Measurements from ENCODE around the gene HECW1.

Gene HECW1

DNA sequence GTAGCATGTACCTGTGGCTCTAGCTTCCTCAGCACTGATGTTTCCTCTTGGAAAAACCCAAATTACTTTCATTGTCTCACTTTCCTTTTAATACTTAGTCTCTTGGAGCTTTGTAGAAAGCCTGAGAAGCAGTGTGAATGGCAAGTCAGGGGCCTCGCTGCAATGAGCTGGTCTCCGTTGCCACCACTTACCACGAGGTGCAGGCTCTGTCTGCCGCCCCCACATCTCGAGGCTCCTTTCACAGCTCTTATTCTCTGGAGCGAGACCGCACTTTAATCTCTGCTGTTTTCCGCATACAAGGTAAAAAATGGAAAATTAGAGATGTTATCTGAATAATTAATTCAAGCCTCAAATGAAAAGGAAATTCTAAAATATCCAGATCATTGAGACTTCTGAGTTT is 186.2 kb downstream of the HECW1 start:
- Histone ChIP-seq H2AK5ac (ENCODE audit: low read length, severe bottlenecking) (no peak overlapping the region), H2BK5ac (ENCODE audit: low read depth, low read length, poor library complexity, severe bottlenecking) (no peak overlapping the region), H2BK15ac (ENCODE audit: low read depth, poor library complexity, severe bottlenecking) (no peak overlapping the region), H3K9ac (ENCODE audit: low read length) (no peak overlapping the region), H3K4ac (ENCODE audit: low read depth in 1 of 2, low read length in 2 of 2) (no peak overlapping the region), H2BK12ac (ENCODE audit: low read length in 2 of 2) (no peak overlapping the region), H2AFZ (ENCODE audit: low read depth, low read length) (no peak overlapping the region), H2BK120ac (ENCODE audit: low read depth, low read length) (no peak overlapping the region), H4K91ac (ENCODE audit: low read length) (no peak overlapping the region), H4K8ac (ENCODE audit: low read length) (no peak overlapping the region), H3K79me1 (replicated peaks; ENCODE audit: low read length, poor library complexity, severe bottlenecking) (no peaks in the 10 kb centered on the region), H3K27me3 (ENCODE audit: control insufficient read depth in 1 of 2, insufficient read depth in 1 of 2, low read length in 2 of 2) (peaks cover 0 to 32% of the 10 kb centered on the region in 2 experiments), H3K23ac (ENCODE audit: low read length in 2 of 2) (no peak overlapping the region), H3K36me3 (ENCODE audit: control insufficient read depth in 1 of 2, insufficient read depth in 2 of 2, low read depth in 1 of 2, low read length in 2 of 2) (peaks cover 0 to 3% of the 10 kb centered on the region in 2 experiments), H3K4me1 (ENCODE audit: control insufficient read depth, insufficient read depth, low read depth, low read length) (peaks cover 25% of the 10 kb centered on the region), H3K27ac (ENCODE audit: low read length, poor library complexity, severe bottlenecking) (no peak overlapping the region), H3K9me3 (ENCODE audit: control insufficient read depth, low read length) (no peaks in the 10 kb centered on the region), H3K14ac (ENCODE audit: low read length in 2 of 2) (no peak overlapping the region), H3K18ac (ENCODE audit: low read depth in 1 of 2, low read length in 2 of 2) (no peak overlapping the region), H3K4me2 (ENCODE audit: low read length, poor library complexity, severe bottlenecking) (no peak overlapping the region), H3K4me3 (ENCODE audit: insufficient read depth in 1 of 2, low read depth in 1 of 2, low read length in 2 of 2) (no peak overlapping the region)
- WGBS = 91% methylated on average over 7 of the region's 8 CpGs
- DNase-seq = no peak

DNA sequence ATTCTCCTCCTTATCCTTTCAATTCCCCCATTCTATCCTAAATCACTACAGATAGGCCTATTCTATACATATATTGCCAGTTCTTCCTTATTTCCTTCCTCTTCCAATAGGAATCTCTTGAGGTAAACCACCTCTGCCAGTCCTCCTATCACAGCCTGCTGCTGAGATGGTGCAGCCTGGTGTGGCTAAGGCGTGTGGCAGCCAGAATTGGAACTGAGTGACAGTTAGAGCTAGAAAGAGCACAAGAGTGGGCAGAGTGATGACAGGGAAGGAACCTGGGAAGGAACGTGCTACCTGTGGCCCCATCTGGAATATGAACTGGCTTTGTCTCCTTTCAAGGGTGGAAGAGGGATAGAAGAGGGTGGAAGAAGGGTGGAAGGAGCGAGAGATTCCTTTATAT is 187.7 kb downstream of the HECW1 start:
- H2BK15ac ChIP-seq (ENCODE audit: low read depth, poor library complexity, severe bottlenecking) = no peak overlapping the region
- no peak for DNase-seq
- peaks cover 0 to 32% of the 10 kb centered on the region in 2 experiments for H3K27me3 ChIP-seq (ENCODE audit: control insufficient read depth in 1 of 2, insufficient read depth in 1 of 2, low read length in 2 of 2)
- H2BK120ac ChIP-seq (ENCODE audit: low read depth, low read length) = no peak overlapping the region
- no peak overlapping the region for H3K4me2 ChIP-seq (ENCODE audit: low read length, poor library complexity, severe bottlenecking)
- no peak overlapping the region for H4K8ac ChIP-seq (ENCODE audit: low read length)
- H3K18ac ChIP-seq (ENCODE audit: low read depth in 1 of 2, low read length in 2 of 2) = no peak overlapping the region
- H3K14ac ChIP-seq (ENCODE audit: low read length in 2 of 2) = no peak overlapping the region
- H2AK5ac ChIP-seq (ENCODE audit: low read length, severe bottlenecking) = no peak overlapping the region
- H3K79me1 ChIP-seq (replicated peaks; ENCODE audit: low read length, poor library complexity, severe bottlenecking) = no peaks in the 10 kb centered on the region
- H3K23ac ChIP-seq (ENCODE audit: low read length in 2 of 2) = no peak overlapping the region
- no peaks in the 10 kb centered on the region for H3K9me3 ChIP-seq (ENCODE audit: control insufficient read depth, low read length)
- H3K4me1 ChIP-seq (ENCODE audit: control insufficient read depth, insufficient read depth, low read depth, low read length) = peaks cover 21% of the 10 kb centered on the region
- no peak overlapping the region for H2BK5ac ChIP-seq (ENCODE audit: low read depth, low read length, poor library complexity, severe bottlenecking)
- H3K36me3 ChIP-seq (ENCODE audit: control insufficient read depth in 1 of 2, insufficient read depth in 2 of 2, low read depth in 1 of 2, low read length in 2 of 2) = peaks cover 0 to 3% of the 10 kb centered on the region in 2 experiments
- no peak overlapping the region for H2AFZ ChIP-seq (ENCODE audit: low read depth, low read length)
- no peak overlapping the region for H2BK12ac ChIP-seq (ENCODE audit: low read length in 2 of 2)
- no peak overlapping the region for H3K4ac ChIP-seq (ENCODE audit: low read depth in 1 of 2, low read length in 2 of 2)
- H3K9ac ChIP-seq (ENCODE audit: low read length) = no peak overlapping the region
- no peak overlapping the region for H3K4me3 ChIP-seq (ENCODE audit: insufficient read depth in 1 of 2, low read depth in 1 of 2, low read length in 2 of 2)
- no peak overlapping the region for H3K27ac ChIP-seq (ENCODE audit: low read length, poor library complexity, severe bottlenecking)
- no peak overlapping the region for H4K91ac ChIP-seq (ENCODE audit: low read length)
- WGBS = 86% methylated on average over 2 of the region's 3 CpGs

- peak overlapping the region; percentile 9 for H4K8ac ChIP-seq (ENCODE audit: low read length)
- H3K18ac ChIP-seq (ENCODE audit: low read depth in 1 of 2, low read length in 2 of 2) = peak overlapping the region in 1 of 2 experiments; percentile 77
- peak overlapping the region in 1 of 2 experiments; percentile 88 for H3K14ac ChIP-seq (ENCODE audit: low read length in 2 of 2)
- peak overlapping the region in 1 of 2 experiments; percentile 20 for H3K4ac ChIP-seq (ENCODE audit: low read depth in 1 of 2, low read length in 2 of 2)
- H2AK5ac ChIP-seq (ENCODE audit: low read length, severe bottlenecking) = no peak overlapping the region
- no peak overlapping the region for H3K9ac ChIP-seq (ENCODE audit: low read length)
- H4K91ac ChIP-seq (ENCODE audit: low read length) = no peak overlapping the region
- WGBS = 70% methylated on average over 9 of the region's 10 CpGs
- H3K36me3 ChIP-seq (ENCODE audit: control insufficient read depth in 1 of 2, insufficient read depth in 2 of 2, low read depth in 1 of 2, low read length in 2 of 2) = peaks cover 0 to 3% of the 10 kb centered on the region in 2 experiments
- peak overlapping the region; percentile 43 for H3K4me2 ChIP-seq (ENCODE audit: low read length, poor library complexity, severe bottlenecking)
- H2BK5ac ChIP-seq (ENCODE audit: low read depth, low read length, poor library complexity, severe bottlenecking) = peak overlapping the region; percentile 69
- peak overlapping the region in 1 of 2 experiments; percentile 80 for H2BK12ac ChIP-seq (ENCODE audit: low read length in 2 of 2)
- DNase-seq = peak; percentile 59
- peak overlapping the region in 1 of 2 experiments; percentile 43 for H3K23ac ChIP-seq (ENCODE audit: low read length in 2 of 2)
- H3K4me3 ChIP-seq (ENCODE audit: insufficient read depth in 1 of 2, low read depth in 1 of 2, low read length in 2 of 2) = no peak overlapping the region
- no peak overlapping the region for H2BK15ac ChIP-seq (ENCODE audit: low read depth, poor library complexity, severe bottlenecking)
- H2BK120ac ChIP-seq (ENCODE audit: low read depth, low read length) = no peak overlapping the region
- H2AFZ ChIP-seq (ENCODE audit: low read depth, low read length) = no peak overlapping the region
- H3K27me3 ChIP-seq (ENCODE audit: control insufficient read depth in 1 of 2, insufficient read depth in 1 of 2, low read length in 2 of 2) = peaks cover 0 to 32% of the 10 kb centered on the region in 2 experiments
- peaks cover 20% of the 10 kb centered on the region for H3K4me1 ChIP-seq (ENCODE audit: control insufficient read depth, insufficient read depth, low read depth, low read length)
- H3K9me3 ChIP-seq (ENCODE audit: control insufficient read depth, low read length) = no peaks in the 10 kb centered on the region
- H3K27ac ChIP-seq (ENCODE audit: low read length, poor library complexity, severe bottlenecking) = peak overlapping the region; percentile 78
- no peaks in the 10 kb centered on the region for H3K79me1 ChIP-seq (replicated peaks; ENCODE audit: low read length, poor library complexity, severe bottlenecking)
Observed at GRCh38 chr7:43302211-43302711, 189.8 kb downstream of the HECW1 start.

DNA sequence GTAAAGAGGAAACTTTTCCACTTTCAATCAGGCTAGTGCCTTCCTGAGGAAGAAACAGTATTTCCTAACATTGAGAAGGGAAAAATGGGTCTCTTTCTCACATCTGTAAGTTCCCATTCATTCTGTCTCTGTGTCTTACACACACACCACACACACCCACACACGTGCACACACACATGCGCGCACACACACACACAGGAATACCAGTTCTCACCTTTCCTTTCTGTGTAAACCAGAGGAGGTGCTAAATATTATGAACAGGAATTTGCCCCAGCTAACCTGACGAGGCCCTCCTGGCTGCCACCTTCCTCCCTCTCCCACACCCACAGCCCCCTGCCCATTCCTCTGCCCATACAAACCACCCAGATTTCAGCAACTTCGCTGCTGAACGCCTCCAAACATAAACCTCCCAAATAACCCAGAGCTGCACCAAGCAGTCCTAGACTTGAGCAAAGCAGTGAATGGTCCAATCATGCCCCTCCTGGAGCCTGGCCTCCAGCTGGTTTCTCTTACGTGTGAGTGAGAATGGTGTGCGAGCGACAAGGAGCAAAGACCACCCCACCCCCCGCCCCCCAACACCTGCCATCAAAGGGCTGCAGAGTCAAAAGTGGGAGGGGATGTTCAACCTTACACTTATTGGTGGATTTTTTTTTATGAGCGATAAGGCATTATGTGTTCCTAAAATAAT is 190.5 kb downstream of the HECW1 start:
- Histone ChIP-seq H3K27me3 (ENCODE audit: control insufficient read depth in 1 of 2, insufficient read depth in 1 of 2, low read length in 2 of 2) (peaks cover 0 to 32% of the 10 kb centered on the region in 2 experiments), H3K36me3 (ENCODE audit: control insufficient read depth in 1 of 2, insufficient read depth in 2 of 2, low read depth in 1 of 2, low read length in 2 of 2) (peaks cover 0 to 3% of the 10 kb centered on the region in 2 experiments), H2BK5ac (ENCODE audit: low read depth, low read length, poor library complexity, severe bottlenecking) (peak overlapping the region; percentile 40), H3K4me1 (ENCODE audit: control insufficient read depth, insufficient read depth, low read depth, low read length) (peaks cover 20% of the 10 kb centered on the region), H4K91ac (ENCODE audit: low read length) (no peak overlapping the region), H2BK12ac (ENCODE audit: low read length in 2 of 2) (no peak overlapping the region), H3K4me2 (ENCODE audit: low read length, poor library complexity, severe bottlenecking) (no peak overlapping the region), H3K27ac (ENCODE audit: low read length, poor library complexity, severe bottlenecking) (peak overlapping the region; percentile 78), H3K4ac (ENCODE audit: low read depth in 1 of 2, low read length in 2 of 2) (no peak overlapping the region), H3K79me1 (replicated peaks; ENCODE audit: low read length, poor library complexity, severe bottlenecking) (no peaks in the 10 kb centered on the region), H2AK5ac (ENCODE audit: low read length, severe bottlenecking) (peak overlapping the region; percentile 99), H3K4me3 (ENCODE audit: insufficient read depth in 1 of 2, low read depth in 1 of 2, low read length in 2 of 2) (no peak overlapping the region), H3K9me3 (ENCODE audit: control insufficient read depth, low read length) (no peaks in the 10 kb centered on the region), H3K14ac (ENCODE audit: low read length in 2 of 2) (no peak overlapping the region), H3K23ac (ENCODE audit: low read length in 2 of 2) (no peak overlapping the region), H4K8ac (ENCODE audit: low read length) (no peak overlapping the region), H3K18ac (ENCODE audit: low read depth in 1 of 2, low read length in 2 of 2) (no peak overlapping the region), H2BK120ac (ENCODE audit: low read depth, low read length) (no peak overlapping the region), H2AFZ (ENCODE audit: low read depth, low read length) (no peak overlapping the region), H3K9ac (ENCODE audit: low read length) (no peak overlapping the region), H2BK15ac (ENCODE audit: low read depth, poor library complexity, severe bottlenecking) (peak overlapping the region; percentile 16)
- WGBS = 79% methylated on average over 7 of the region's 11 CpGs
- no peak for DNase-seq
